Pancreas (tissue), 10 donors: ENCODE data around the gene CALN1. TPM values are rescaled to one million over a fixed set of nuclear protein-coding genes. Genes with fewer than 3 reads are reported as not detected.

Experiments used
- ATAC-seq, 4 donors: fragments of 200-7000 bp; cut with Tn5 transposase; one replicate each; pipeline versions ENCODE4 v1.8.0 to v1.9.1; 2020; ENCODE audit warnings: mild to moderate bottlenecking in 4 of 4, moderate library complexity in 4 of 4
- DNase-seq, 6 donors: peaks; one replicate each; pipeline ENCODE4 v3.0.0-alpha.2; 2020
- FAIRE-seq: peaks from 2 replicates; lab custom pipeline; 2012; peaks lifted over from hg19 to GRCh38; lab: Jason Lieb, UNC
- H3K27ac ChIP-seq, 4 donors: fragments of 200-600 bp; sonication (generic); 1 replicate in 3 of 4; 2 replicates in 1 of 4; pipeline versions ENCODE4 v1.5.0 to v1.8.0; 2020
- H3K27me3 ChIP-seq, 4 donors: fragments of 200-600 bp; one replicate each; pipeline ENCODE4 v1.8.0; 2021
- H3K36me3 ChIP-seq, 3 donors: fragments of 200-600 bp; sonication (generic) in 1 of 3; one replicate each; pipeline versions ENCODE4 v1.5.0 to v1.8.0; 2020 to 2021
- H3K4me1 ChIP-seq, 3 donors: fragments of 200-600 bp; one replicate each; pipeline ENCODE4 v1.8.0; 2021
- H3K4me3 ChIP-seq, 4 donors: fragments of 200-600 bp; sonication (generic) in 2 of 4; one replicate each; pipeline versions ENCODE4 v1.5.0 to v1.8.0; 2020 to 2021
- H3K9me3 ChIP-seq, 4 donors: fragments of 200-600 bp; one replicate each; pipeline ENCODE4 v1.8.0; 2021
- WGBS, 2 donors: extraction: QIAGEN DNeasy Blood & Tissue Kit; methylation state at CpG; one replicate each; pipeline ENCODE4 v1.1.7; 2013; 5-methylcytosine and 5-hydroxymethylcytosine counted together
- intact Hi-C, 3 donors: fragments of 100-400 bp; cut with DNase I; formaldehyde crosslinking; loops; one replicate each; pipeline versions ENCODE4 v1.11.1 to v1.14.2; 2022
- polyA plus RNA-seq, 2 donors: library from polyadenylated mRNA; stranded (reverse); fragments of 200-250 nt; gene quantifications; one replicate each; pipeline ENCODE4 v1.2.3, GENCODE V29; 2013
- total RNA-seq, 6 donors: library from RNA; stranded (reverse); fragmentation: NEBNext Ultra II Directional in 4 of 6; extraction: Animal tissue kit (Norgen Biotek cat#: 25700) in 4 of 6; gene quantifications; one replicate each; pipeline versions ENCODE4 v1.2.1 to v1.2.4, GENCODE V29; 2021 to 2023
- TF ChIP-seq, protein P1 (sequence below), 4 donors: fragments of 200-600 bp; sonication (generic) in 3 of 4; IDR thresholded peaks; one replicate each; pipeline versions ENCODE4 v1.5.0 to v1.8.0; 2021; ENCODE audit warnings: antibody characterized with exemption in 4 of 4
- donor health status: healthy with polysubstance abuse.
- donor health status: DM: no; HTN: no; CAD: no; lungs with moderate emphysema.
- donor health status: DM: no; HTN: no; CAD: no.
- donor health status: control.
- donor health status: control.
- donor health status: Bipolar disorder and iron deficiency.
- donor health status: DM: yes; HTN: yes; CAD: no.
- donor health status: DM: no; HTN: no; CAD: no.
- donor health status: DM: no; HTN: no; CAD: no.
- donor health status: DM: yes; HTN: yes; CAD: no.

Gene CALN1
- total and polyA plus RNA-seq, 8 donors: 0.39 to 18.4 (median 1.5) TPM

DNA sequence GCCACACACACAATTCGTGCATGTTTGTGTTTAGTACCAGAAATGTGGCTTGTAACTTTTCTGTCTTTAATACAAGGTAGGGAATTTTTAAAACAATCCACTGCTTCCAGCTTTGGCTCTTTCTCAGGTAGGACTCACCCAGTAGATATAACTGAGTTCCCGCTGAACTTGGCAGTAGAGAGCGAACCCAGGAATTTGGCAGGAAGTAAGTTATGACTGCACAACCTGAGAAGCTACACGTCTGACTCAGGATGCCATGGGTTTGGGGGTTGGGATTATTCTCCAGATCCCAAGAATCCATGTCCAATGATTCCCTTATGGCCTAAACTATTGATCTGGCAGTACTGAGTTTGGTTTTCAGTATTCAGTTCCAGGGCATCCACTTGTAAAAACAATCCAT lies 499.7 kb downstream of the CALN1 start:
- FAIRE-seq (no peak), ATAC-seq (no peak), DNase-seq (no peak)
- 55% methylated on average over 4 of the region's 4 CpGs for WGBS, 2 donors
- Histone ChIP-seq H3K9me3 (no peaks in the 10 kb centered on the region), H3K36me3 (no peaks in the 10 kb centered on the region), H3K27ac (no peak overlapping the region), H3K4me1 (no peaks in the 10 kb centered on the region), H3K27me3 (no peaks in the 10 kb centered on the region), H3K4me3 (no peak overlapping the region)
- intact Hi-C loops: no loop called here
- TF ChIP-seq, protein P1, sequence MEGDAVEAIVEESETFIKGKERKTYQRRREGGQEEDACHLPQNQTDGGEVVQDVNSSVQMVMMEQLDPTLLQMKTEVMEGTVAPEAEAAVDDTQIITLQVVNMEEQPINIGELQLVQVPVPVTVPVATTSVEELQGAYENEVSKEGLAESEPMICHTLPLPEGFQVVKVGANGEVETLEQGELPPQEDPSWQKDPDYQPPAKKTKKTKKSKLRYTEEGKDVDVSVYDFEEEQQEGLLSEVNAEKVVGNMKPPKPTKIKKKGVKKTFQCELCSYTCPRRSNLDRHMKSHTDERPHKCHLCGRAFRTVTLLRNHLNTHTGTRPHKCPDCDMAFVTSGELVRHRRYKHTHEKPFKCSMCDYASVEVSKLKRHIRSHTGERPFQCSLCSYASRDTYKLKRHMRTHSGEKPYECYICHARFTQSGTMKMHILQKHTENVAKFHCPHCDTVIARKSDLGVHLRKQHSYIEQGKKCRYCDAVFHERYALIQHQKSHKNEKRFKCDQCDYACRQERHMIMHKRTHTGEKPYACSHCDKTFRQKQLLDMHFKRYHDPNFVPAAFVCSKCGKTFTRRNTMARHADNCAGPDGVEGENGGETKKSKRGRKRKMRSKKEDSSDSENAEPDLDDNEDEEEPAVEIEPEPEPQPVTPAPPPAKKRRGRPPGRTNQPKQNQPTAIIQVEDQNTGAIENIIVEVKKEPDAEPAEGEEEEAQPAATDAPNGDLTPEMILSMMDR (IDR thresholded peaks at IDR 0.05): no peak

GRCh38 chr7:71911051-71911450 lies 501.1 kb downstream of the CALN1 start:
- TF ChIP-seq, protein P1 (IDR thresholded peaks at IDR 0.05): no peak
- Histone ChIP-seq H3K9me3 (no peaks in the 10 kb centered on the region), H3K27me3 (no peaks in the 10 kb centered on the region), H3K4me1 (no peaks in the 10 kb centered on the region), H3K27ac (no peak overlapping the region), H3K36me3 (no peaks in the 10 kb centered on the region), H3K4me3 (no peak overlapping the region)
- intact Hi-C loops: no loop called here
- no peak for ATAC-seq
- no peak for DNase-seq
- no peak for FAIRE-seq
- 53 to 66% methylated on average over 5 of the region's 5 CpGs for WGBS, 2 donors

GRCh38 chr7:71905821-71906220 lies 506.3 kb downstream of the CALN1 start:
- intact Hi-C loops: no loop called here
- 60 to 72% methylated on average over 1 of the region's 1 CpG for WGBS, 2 donors
- H3K27ac ChIP-seq: no peak overlapping the region
- no peaks in the 10 kb centered on the region for H3K36me3 ChIP-seq
- H3K4me3 ChIP-seq: no peak overlapping the region
- no peak for ATAC-seq
- FAIRE-seq: no peak
- H3K4me1 ChIP-seq: no peaks in the 10 kb centered on the region
- TF ChIP-seq, protein P1 (IDR thresholded peaks at IDR 0.05): no peak
- no peaks in the 10 kb centered on the region for H3K9me3 ChIP-seq
- no peak for DNase-seq
- H3K27me3 ChIP-seq: no peaks in the 10 kb centered on the region

DNA sequence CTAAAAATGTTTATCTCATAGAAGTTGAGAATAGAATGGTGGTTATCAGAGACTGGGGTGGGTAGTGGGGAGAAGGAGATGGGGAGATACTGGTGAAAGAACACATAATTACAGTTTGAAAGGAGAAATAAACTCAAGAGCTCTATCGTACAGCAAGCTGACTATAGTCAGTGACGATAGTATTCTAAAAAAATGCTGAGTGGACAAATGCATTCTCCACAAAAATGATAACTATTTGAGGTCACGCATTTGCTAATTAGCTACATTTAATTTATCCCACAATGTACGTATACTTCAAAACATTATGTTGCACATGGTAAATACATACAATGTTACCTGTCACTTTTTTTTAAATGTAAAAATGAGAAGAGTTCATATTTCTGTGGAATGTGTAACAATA lies 507.7 kb downstream of the CALN1 start:
- Histone ChIP-seq H3K36me3 (no peaks in the 10 kb centered on the region), H3K4me3 (no peak overlapping the region), H3K27me3 (no peaks in the 10 kb centered on the region), H3K4me1 (no peaks in the 10 kb centered on the region), H3K9me3 (no peaks in the 10 kb centered on the region), H3K27ac (no peak overlapping the region)
- 84 to 88% methylated on average over 4 of the region's 4 CpGs for WGBS, 2 donors
- intact Hi-C loops: no loop called here
- FAIRE-seq (no peak), ATAC-seq (no peak), DNase-seq (no peak)
- TF ChIP-seq, protein P1 (IDR thresholded peaks at IDR 0.05): no peak

DNA sequence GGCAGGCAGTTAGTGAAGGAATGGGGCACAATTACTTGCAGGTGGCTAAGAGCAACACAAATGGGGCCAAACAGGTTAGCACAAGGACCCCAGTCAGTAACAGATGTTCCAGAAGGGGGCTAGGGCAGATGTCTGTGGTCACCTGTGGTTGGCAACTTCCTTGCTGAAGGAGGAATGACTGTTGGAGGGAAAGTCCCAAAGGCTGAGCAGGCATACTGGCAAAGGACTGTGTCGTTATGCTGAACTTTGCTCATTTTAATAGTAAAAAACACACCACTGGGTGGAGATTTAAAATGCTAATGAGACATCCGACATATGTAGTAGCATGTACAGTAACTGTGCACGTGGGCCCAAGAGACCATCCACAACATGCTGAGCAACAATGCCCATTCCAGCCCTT lies 511.6 kb downstream of the CALN1 start:
- ATAC-seq (no peak), DNase-seq (no peak), FAIRE-seq (no peak)
- 56 to 67% methylated on average over 3 of the region's 3 CpGs for WGBS, 2 donors
- H3K4me1 ChIP-seq: no peaks in the 10 kb centered on the region
- H3K27me3 ChIP-seq: no peaks in the 10 kb centered on the region
- intact Hi-C loops: no loop called here
- H3K4me3 ChIP-seq: no peak overlapping the region
- TF ChIP-seq, protein P1 (IDR thresholded peaks at IDR 0.05): no peak
- H3K9me3 ChIP-seq: no peaks in the 10 kb centered on the region
- no peaks in the 10 kb centered on the region for H3K36me3 ChIP-seq
- H3K27ac ChIP-seq: no peak overlapping the region
